GM12892 (cell line): Measurements from ENCODE around the gene KMT2A.
"Not testable (repeated sequence)": the region's sequence is repeated elsewhere in the genome, so short reads cannot be mapped to it uniquely, and the experiment has no call there.

Experiments
- DNase-seq: peaks from one replicate; pipeline ENCODE4 v3.0.0; 2011; ENCODE audit not compliant: insufficient read length
- FAIRE-seq: peaks from 2 replicates; lab custom pipeline; 2011; peaks lifted over from hg19 to GRCh38; lab: Jason Lieb, UNC
- POLR2A ChIP-seq: IDR thresholded peaks from 2 replicates; pipeline ENCODE4 v1.6.1; 2011; ENCODE audit warnings: low read depth, low read length, control low read depth
- POLR2AphosphoS5 ChIP-seq: IDR thresholded peaks from 2 replicates; pipeline ENCODE4 v1.6.1; 2011; ENCODE audit warnings: low read depth, low read length, control low read depth
- TAF1 ChIP-seq: IDR thresholded peaks from 2 replicates; pipeline ENCODE4 v1.6.1; 2011; ENCODE audit warnings: low read depth, mild to moderate bottlenecking, control low read depth, low read length, borderline replicate concordance

KMT2A gene

GRCh38 chr11:118544647-118545010 is 108.3 kb downstream of the KMT2A start:
- TF ChIP-seq TAF1 (no peak), POLR2A (no peak), POLR2AphosphoS5 (no peak)
- FAIRE-seq = no peak
- DNase-seq = no peak

GRCh38 chr11:118545533-118545932 is 109.2 kb downstream of the KMT2A start:
- TF ChIP-seq POLR2A (no peak), TAF1 (no peak), POLR2AphosphoS5 (no peak)
- no peak for FAIRE-seq
- DNase-seq = no peak

GRCh38 chr11:118547132-118547531 is 110.8 kb downstream of the KMT2A start:
- TF ChIP-seq TAF1 = no peak
- no peak for TF ChIP-seq POLR2A
- no peak for TF ChIP-seq POLR2AphosphoS5
- FAIRE-seq (no peak), DNase-seq (no peak)

- DNase-seq (no peak), FAIRE-seq (no peak)
- no peak for TF ChIP-seq POLR2A
- no peak for TF ChIP-seq TAF1
- no peak for TF ChIP-seq POLR2AphosphoS5
Measured at GRCh38 chr11:118552341-118552740, 116.0 kb downstream of the KMT2A start.

- FAIRE-seq (no peak), DNase-seq (no peak)
- TF ChIP-seq TAF1 (no peak), POLR2AphosphoS5 (no peak), POLR2A (no peak)
Measured at GRCh38 chr11:118560806-118561205, 124.5 kb downstream of the KMT2A start.

DNA sequence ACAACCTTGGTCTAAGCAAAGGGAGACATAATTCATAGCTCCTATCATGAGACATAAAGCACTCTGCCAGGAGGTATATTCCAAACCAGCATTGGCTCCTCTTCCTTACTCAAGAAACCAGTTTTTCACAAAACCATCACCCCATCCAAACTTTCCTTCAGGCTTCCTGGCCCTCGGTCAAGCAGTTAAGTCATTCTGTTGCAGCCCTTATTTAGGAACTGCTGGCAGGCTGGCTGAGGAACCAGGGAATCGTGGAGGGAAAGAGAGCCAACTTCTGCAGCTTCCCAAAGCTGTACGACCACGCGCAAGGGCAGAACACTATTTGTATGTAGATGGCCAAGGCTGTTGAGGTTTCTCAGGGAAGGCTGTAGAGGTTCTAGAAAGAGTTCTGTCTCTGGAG is 128.8 kb downstream of the KMT2A start:
- no peak for TF ChIP-seq POLR2A
- TF ChIP-seq POLR2AphosphoS5 = no peak
- no peak for TF ChIP-seq TAF1
- no peak for FAIRE-seq
- DNase-seq = no peak

DNA sequence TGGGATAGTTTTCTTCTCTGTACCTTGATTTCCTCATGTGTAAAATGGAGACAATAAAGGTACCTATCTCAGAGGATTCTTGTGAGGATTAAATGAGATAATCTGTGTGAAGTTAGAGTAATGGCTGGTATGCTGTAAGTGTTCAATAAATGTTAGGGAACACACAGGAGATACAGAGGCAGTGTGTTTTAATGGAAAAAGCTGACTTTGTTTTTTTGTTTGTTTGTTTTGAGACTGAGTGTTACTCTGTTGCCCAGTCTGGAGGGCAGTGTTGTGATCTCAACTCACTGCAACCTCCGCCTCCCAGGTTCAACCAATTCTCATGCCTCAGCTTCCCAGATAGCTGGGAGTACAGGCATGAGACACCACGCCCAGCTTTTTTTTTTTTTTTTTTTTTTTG is 133.4 kb downstream of the KMT2A start:
- DNase-seq (no peak), FAIRE-seq (no peak)
- no peak for TF ChIP-seq POLR2AphosphoS5

DNA sequence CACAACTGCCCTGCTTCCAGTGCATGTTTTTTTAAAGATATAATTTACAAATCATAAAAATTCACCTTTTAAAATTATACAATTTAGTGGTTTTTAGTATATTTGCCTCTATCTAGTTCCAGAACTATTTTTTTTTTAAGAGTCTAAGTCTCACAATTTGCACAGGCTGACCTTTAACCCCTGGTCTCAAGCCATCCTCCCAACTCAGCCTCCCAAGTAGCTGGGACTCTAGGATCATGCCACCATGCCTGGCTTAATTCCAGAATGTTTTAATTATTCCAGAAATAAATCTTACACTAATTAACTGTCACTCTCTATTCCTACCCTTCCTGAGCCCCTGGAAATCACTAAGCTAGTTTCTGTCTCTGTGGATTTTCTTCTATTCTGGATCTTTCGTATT is 134.5 kb downstream of the KMT2A start:
- TF ChIP-seq TAF1 = no peak
- TF ChIP-seq POLR2A = no peak
- no peak for TF ChIP-seq POLR2AphosphoS5
- no peak for FAIRE-seq
- DNase-seq = no peak

DNA sequence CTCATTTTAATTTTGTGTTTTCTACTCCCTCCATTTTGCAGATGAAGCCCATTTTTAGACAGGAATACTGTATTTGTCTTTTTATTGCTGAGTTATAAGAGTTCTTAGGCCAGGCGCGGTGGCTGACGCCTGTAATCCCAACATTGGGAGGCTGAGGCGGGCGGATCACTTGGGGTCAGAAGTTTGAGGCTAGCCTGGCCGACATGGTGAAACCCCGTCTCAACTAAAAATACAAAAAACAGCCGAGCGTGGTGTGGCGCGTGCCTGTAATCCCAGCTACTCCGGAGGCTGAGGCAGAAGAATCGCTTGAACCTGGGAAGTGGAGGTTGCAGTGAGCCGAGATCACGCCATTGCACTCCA is 135.4 kb downstream of the KMT2A start:
- not testable (repeated sequence) for FAIRE-seq, DNase-seq

DNA sequence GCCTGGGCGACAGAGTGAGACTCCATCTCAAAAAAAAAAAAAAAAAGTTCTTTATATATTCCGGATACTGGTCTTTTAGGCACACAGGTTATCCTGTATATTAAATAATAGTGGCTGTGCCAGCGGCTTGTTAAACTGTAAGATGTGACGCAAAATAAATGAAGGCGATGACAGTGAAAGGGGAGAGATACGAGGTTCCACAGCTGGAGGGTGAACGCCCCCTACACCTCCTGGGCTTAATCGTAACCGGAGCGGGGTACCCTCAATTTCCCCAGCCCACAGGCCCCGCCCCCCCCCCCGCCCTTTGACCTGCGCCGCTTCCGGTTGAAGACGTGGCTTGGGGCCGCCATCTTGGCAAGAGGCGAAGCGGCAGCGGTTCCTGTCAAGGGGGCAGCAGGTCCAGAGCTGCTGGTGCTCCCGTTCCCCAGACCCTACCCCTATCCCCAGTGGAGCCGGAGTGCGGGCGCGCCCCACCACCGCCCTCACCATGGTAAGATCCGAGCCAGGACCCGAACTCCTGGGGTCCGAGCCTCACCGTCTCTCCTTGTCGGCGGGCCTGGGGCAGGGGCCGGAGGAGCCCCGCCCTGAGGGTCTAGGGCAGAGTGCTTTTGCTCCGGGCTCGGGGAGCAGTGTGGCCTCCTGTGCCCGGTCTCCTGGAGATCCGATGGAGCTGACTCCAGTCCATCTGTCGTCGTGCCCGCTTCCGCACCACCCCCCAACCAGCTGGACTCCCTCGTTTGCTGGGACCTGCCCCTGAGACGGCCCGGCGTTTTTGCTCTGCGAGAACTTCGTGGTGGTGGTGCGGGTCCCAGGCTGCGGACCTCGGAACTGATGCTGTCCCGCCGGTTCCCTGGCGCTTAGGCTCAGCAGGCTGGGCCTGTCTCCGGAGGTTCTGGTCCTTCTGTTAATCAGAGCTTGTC is 136.0 kb downstream of the KMT2A start, which contains the start of gene ARCN1:
Gene ARCN1, plus strand, starts transcription at position 349 of the 920 bp plus-strand sequence. Its CDS starts 139 bp downstream, at position 488.
- FAIRE-seq (peak; percentile 87), DNase-seq (peak; percentile 76)
- TF ChIP-seq TAF1 = peak; percentile 61; the same call in 1 of the 2 replicates
- TF ChIP-seq POLR2A = peak; percentile 89
- TF ChIP-seq POLR2AphosphoS5 = peak; percentile 90

GRCh38 chr11:118572981-118573550 is 136.8 kb downstream of the KMT2A start:
- FAIRE-seq = peak; percentile 84
- no peak for DNase-seq
- TF ChIP-seq POLR2AphosphoS5 (peak; percentile 18; the same call in 1 of the 2 replicates), TAF1 (no peak)

DNA sequence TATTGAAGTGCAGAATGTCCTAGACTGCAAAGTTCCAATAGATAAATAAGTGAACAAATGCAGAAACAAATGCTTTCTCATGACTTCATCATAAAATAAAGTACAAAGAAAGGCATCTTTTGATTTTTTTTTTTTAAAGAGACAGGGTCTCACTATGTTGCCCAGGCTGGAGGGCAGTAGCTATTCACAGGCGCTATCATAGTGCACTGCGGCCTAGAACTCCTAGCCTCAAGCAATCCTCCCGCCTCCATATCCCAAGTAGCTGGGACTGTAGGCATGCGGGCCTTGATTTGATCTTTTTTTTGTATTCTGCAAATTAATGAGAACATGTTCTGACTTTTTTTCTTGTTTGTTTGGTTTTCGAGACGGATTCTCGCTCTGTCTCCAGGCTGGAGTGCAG is 138.3 kb downstream of the KMT2A start:
- DNase-seq (no peak), FAIRE-seq (no peak)
- TF ChIP-seq TAF1 = no peak
- TF ChIP-seq POLR2A = no peak
- TF ChIP-seq POLR2AphosphoS5 = no peak
